AG04449 (cell line): ENCODE measurements around the gene KANSL3.

Experiments used
- CTCF ChIA-PET: fragments of 350-600 bp; formaldehyde crosslinking; extraction: SDS; loops from one replicate; lab custom pipeline; 2021; ENCODE audit warnings: antibody characterized with exemption; lab: Yijun Ruan, JAX
- POLR2A ChIA-PET: fragments of 400-600, 350-600 bp; formaldehyde crosslinking; extraction: SDS; loops from one replicate; lab custom pipeline; 2020; ENCODE audit warnings: antibody characterized with exemption, inconsistent platforms; lab: Yijun Ruan, JAX
- DNase-seq: peaks from one replicate; pipeline ENCODE4 v3.0.0-alpha.2; 2010; ENCODE audit warnings: low read depth, low spot score
- H3K4me3 ChIP-seq: 2 replicates; pipeline ENCODE4 v1.5.1; 2011; ENCODE audit warnings: low read depth, mild to moderate bottlenecking, control low read depth, low read length
- CTCF ChIP-seq: IDR thresholded peaks from one replicate; pipeline ENCODE4 v1.5.1; 2011; ENCODE audit warnings: mild to moderate bottlenecking, moderate library complexity, low read length, control low read depth, inconsistent platforms; ENCODE audit not compliant: insufficient read depth; ENCODE audit errors: missing control alignments

Gene KANSL3

GRCh38 chr2:96550787-96551604, 87.1 kb downstream of the KANSL3 start:
- DNase-seq, result no peak
- POLR2A ChIA-PET, result no interaction called here
- TF ChIP-seq CTCF, result no peak
- no peak overlapping the region for H3K4me3 ChIP-seq
- CTCF ChIA-PET, result interaction anchor here (0.7 to 12.9 kb wide), 4 partner anchors 9 to 45 kb away, joined by 3 to 257 read pairs (median 3); partner anchors contain the start of gene ARID5A

- CTCF ChIA-PET, result interaction anchor here (0.7 to 12.9 kb wide), 5 partner anchors 10 to 44 kb away, joined by 3 to 257 read pairs (median 3); partner anchors contain the start of gene ARID5A
- POLR2A ChIA-PET, result no interaction called here
- DNase-seq, result no peak
- no peak overlapping the region for H3K4me3 ChIP-seq
- peak; percentile 15 for TF ChIP-seq CTCF
Observed at GRCh38 chr2:96549967-96550786, 87.9 kb downstream of the KANSL3 start.

GRCh38 chr2:96549466-96549785, 88.7 kb downstream of the KANSL3 start:
- ChIA-PET CTCF (interaction anchor here (1.3 to 12.9 kb wide), 4 partner anchors 11 to 143 kb away, joined by 3 to 257 read pairs (median 8); partner anchors contain the start of gene ARID5A), POLR2A (no interaction called here)
- no peak overlapping the region for H3K4me3 ChIP-seq
- no peak for DNase-seq
- no peak for TF ChIP-seq CTCF

GRCh38 chr2:96548558-96549465, 89.3 kb downstream of the KANSL3 start:
- H3K4me3 ChIP-seq, result no peak overlapping the region
- TF ChIP-seq CTCF, result no peak
- CTCF ChIA-PET, result interaction anchor here (1.0 to 12.9 kb wide), 8 partner anchors 10 to 252 kb away, joined by 3 to 257 read pairs (median 4); partner anchors contain the start of gene ARID5A
- DNase-seq, result no peak
- POLR2A ChIA-PET, result interaction anchor here (1.2 kb wide), 1 partner anchor 11 kb away, joined by 4 read pairs; no protein-coding TSS in a partner anchor

- TF ChIP-seq CTCF, result no peak
- ChIA-PET CTCF (interaction anchor here (0.7 to 18.6 kb wide), 12 partner anchors 6 to 555 kb away, joined by 3 to 257 read pairs (median 3); partner anchors contain the start of gene ARID5A), POLR2A (interaction anchor here (1.2 kb wide), 1 partner anchor 10 kb away, joined by 4 read pairs; no protein-coding TSS in a partner anchor)
- peak; percentile 63 for DNase-seq
- no peak overlapping the region for H3K4me3 ChIP-seq
Observed at GRCh38 chr2:96547731-96548171, 90.4 kb downstream of the KANSL3 start.
